HepG2 (cell line): ENCODE results near the gene BAZ1B. TPM values are rescaled to one million over a fixed set of nuclear protein-coding genes. Genes with fewer than 3 reads are reported as not detected.

Source experiments
- HOXA3 ChIP-seq: sonication (generic); formaldehyde crosslinking; IDR thresholded peaks from 2 replicates; pipeline ENCODE4 v1.5.0; 2020; ENCODE audit warnings: missing genetic modification reagents
- KLF15 ChIP-seq: sonication (generic); formaldehyde crosslinking; IDR thresholded peaks from 2 replicates; pipeline ENCODE4 v1.8.1; 2023; ENCODE audit warnings: borderline replicate concordance, mild to moderate bottlenecking, inconsistent platforms, missing genetic modification reagents, mixed read lengths
- ZMYM4 ChIP-seq: sonication (generic); formaldehyde crosslinking; IDR thresholded peaks from 2 replicates; pipeline ENCODE4 v1.8.1; 2023; ENCODE audit warnings: mild to moderate bottlenecking, missing genetic modification reagents
- ZNF136 ChIP-seq: sonication (generic); formaldehyde crosslinking; IDR thresholded peaks from 2 replicates; pipeline ENCODE4 v1.8.1; 2022; ENCODE audit warnings: low read depth, mild to moderate bottlenecking, moderate library complexity, missing genetic modification reagents
- ZNF777 ChIP-seq: sonication (generic); formaldehyde crosslinking; IDR thresholded peaks from 2 replicates; pipeline ENCODE4 v1.4.0; 2020; ENCODE audit warnings: missing genetic modification reagents
- polyA plus RNA-seq, 8 experiments: library from polyadenylated mRNA; depleted of rRNA in 3 of 8; stranded (reverse) in 7 of 8; unstranded in 1 of 8; fragments of >200 nt; fragmentation: Illumina TruSeq in 4 of 8; extraction: Trizol in 4 of 8; gene quantifications; 2 replicates each; pipeline versions ENCODE4 v1.2.1 to v1.2.3, GENCODE V29; 2011 to 2016; ENCODE audit warnings: low read depth in 4 of 8, missing spikeins in 1 of 8, mixed read lengths in 1 of 8; ENCODE audit not compliant: insufficient read depth in 1 of 8
- total RNA-seq, 5 experiments: library from RNA; depleted of rRNA; stranded (reverse); fragments of >200 nt; fragmentation: Illumina TruSeq; extraction: Trizol; gene quantifications; 2 replicates each; pipeline ENCODE4 v1.2.3, GENCODE V29; 2016; ENCODE audit warnings: low read depth in 1 of 5
- TF ChIP-seq, protein P1 (sequence below): sonication (generic); formaldehyde crosslinking; IDR thresholded peaks from 2 replicates; pipeline ENCODE4 v1.4.0; 2020; ENCODE audit warnings: missing genetic modification reagents
- TF ChIP-seq, protein P2 (sequence below): sonication (generic); formaldehyde crosslinking; IDR thresholded peaks from 2 replicates; pipeline ENCODE4 v1.5.0; 2020; ENCODE audit warnings: missing genetic modification reagents
- TF ChIP-seq, protein P3 (sequence below): sonication (generic); formaldehyde crosslinking; IDR thresholded peaks from 2 replicates; pipeline ENCODE4 v1.9.0; 2021; ENCODE audit warnings: missing genetic modification reagents, borderline replicate concordance
- TF ChIP-seq, protein P4 (sequence below): sonication (generic); formaldehyde crosslinking; IDR thresholded peaks from 2 replicates; pipeline ENCODE4 v1.5.1; 2020; ENCODE audit warnings: mild to moderate bottlenecking, missing genetic modification reagents, borderline replicate concordance
- TF ChIP-seq, protein P5 (sequence below): sonication (generic); formaldehyde crosslinking; IDR thresholded peaks from 2 replicates; pipeline ENCODE4 v1.4.0; 2020; ENCODE audit warnings: missing genetic modification reagents, mild to moderate bottlenecking, borderline replicate concordance
- TF ChIP-seq, protein P6 (sequence below): sonication (generic); formaldehyde crosslinking; IDR thresholded peaks from 2 replicates; pipeline ENCODE4 v1.8.0; 2022; ENCODE audit warnings: mild to moderate bottlenecking, missing genetic modification reagents
- TF ChIP-seq, protein P7 (sequence below): sonication (generic); formaldehyde crosslinking; conservative IDR thresholded peaks from 2 replicates; pipeline ENCODE4 v1.8.0; 2022; ENCODE audit warnings: low read depth, missing genetic modification reagents
- TF ChIP-seq, protein P8 (sequence below), 2 experiments: fragments of 450-650 bp in 1 of 2; sonication (generic) in 1 of 2; formaldehyde crosslinking; IDR thresholded peaks; 2 replicates each; pipeline versions ENCODE4 v1.5.0 to v1.8.0; 2020 to 2022; ENCODE audit warnings: mild to moderate bottlenecking in 1 of 2, missing genetic modification reagents in 1 of 2

Gene BAZ1B
- total and polyA plus RNA-seq, 2 of the 13 experiments (the other 11 are each of a cell fraction or from before 2014, with no cell fraction given), result 18.6 to 69.4 TPM

DNA sequence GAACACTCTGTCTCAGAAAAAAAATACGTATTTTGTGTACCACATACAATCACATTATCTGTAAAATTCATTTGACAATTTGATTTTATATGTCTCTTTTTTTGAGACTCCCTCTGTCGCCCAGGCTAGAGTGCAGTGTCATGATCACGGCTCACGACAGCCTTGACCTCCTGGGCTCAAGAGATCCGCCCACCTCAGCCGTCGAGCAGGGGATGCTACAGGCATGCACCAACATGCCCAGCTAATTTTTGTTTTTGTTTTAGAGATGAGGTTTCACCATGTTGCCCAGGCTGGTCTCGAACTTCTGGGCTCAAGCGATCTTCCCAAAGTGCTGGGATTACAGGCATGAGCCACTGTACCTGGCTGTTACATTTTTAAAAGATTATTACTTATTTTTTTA, 11.6 kb upstream of the BAZ1B start (continued):
- TF ChIP-seq, protein P1, sequence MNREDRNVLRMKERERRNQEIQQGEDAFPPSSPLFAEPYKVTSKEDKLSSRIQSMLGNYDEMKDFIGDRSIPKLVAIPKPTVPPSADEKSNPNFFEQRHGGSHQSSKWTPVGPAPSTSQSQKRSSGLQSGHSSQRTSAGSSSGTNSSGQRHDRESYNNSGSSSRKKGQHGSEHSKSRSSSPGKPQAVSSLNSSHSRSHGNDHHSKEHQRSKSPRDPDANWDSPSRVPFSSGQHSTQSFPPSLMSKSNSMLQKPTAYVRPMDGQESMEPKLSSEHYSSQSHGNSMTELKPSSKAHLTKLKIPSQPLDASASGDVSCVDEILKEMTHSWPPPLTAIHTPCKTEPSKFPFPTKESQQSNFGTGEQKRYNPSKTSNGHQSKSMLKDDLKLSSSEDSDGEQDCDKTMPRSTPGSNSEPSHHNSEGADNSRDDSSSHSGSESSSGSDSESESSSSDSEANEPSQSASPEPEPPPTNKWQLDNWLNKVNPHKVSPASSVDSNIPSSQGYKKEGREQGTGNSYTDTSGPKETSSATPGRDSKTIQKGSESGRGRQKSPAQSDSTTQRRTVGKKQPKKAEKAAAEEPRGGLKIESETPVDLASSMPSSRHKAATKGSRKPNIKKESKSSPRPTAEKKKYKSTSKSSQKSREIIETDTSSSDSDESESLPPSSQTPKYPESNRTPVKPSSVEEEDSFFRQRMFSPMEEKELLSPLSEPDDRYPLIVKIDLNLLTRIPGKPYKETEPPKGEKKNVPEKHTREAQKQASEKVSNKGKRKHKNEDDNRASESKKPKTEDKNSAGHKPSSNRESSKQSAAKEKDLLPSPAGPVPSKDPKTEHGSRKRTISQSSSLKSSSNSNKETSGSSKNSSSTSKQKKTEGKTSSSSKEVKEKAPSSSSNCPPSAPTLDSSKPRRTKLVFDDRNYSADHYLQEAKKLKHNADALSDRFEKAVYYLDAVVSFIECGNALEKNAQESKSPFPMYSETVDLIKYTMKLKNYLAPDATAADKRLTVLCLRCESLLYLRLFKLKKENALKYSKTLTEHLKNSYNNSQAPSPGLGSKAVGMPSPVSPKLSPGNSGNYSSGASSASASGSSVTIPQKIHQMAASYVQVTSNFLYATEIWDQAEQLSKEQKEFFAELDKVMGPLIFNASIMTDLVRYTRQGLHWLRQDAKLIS (CRISPR knock-in tag), result no peak
- TF ChIP-seq ZMYM4 (CRISPR knock-in tag) (0 out of 2 replicates have a peak, but pooled peaks have one; percentile 31), HOXA3 (CRISPR knock-in tag) (peak; percentile 32; the same call in 1 of the 2 replicates), ZNF777 (peak; percentile 62; the same call in 1 of the 2 replicates), KLF15 (CRISPR knock-in tag) (no peak), ZNF136 (CRISPR knock-in tag) (no peak)
- TF ChIP-seq, protein P2, sequence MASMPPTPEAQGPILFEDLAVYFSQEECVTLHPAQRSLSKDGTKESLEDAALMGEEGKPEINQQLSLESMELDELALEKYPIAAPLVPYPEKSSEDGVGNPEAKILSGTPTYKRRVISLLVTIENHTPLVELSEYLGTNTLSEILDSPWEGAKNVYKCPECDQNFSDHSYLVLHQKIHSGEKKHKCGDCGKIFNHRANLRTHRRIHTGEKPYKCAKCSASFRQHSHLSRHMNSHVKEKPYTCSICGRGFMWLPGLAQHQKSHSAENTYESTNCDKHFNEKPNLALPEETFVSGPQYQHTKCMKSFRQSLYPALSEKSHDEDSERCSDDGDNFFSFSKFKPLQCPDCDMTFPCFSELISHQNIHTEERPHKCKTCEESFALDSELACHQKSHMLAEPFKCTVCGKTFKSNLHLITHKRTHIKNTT (CRISPR knock-in tag), result no peak
- TF ChIP-seq, protein P3, sequence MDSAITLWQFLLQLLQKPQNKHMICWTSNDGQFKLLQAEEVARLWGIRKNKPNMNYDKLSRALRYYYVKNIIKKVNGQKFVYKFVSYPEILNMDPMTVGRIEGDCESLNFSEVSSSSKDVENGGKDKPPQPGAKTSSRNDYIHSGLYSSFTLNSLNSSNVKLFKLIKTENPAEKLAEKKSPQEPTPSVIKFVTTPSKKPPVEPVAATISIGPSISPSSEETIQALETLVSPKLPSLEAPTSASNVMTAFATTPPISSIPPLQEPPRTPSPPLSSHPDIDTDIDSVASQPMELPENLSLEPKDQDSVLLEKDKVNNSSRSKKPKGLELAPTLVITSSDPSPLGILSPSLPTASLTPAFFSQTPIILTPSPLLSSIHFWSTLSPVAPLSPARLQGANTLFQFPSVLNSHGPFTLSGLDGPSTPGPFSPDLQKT (CRISPR knock-in tag), result no peak
- TF ChIP-seq, protein P4, sequence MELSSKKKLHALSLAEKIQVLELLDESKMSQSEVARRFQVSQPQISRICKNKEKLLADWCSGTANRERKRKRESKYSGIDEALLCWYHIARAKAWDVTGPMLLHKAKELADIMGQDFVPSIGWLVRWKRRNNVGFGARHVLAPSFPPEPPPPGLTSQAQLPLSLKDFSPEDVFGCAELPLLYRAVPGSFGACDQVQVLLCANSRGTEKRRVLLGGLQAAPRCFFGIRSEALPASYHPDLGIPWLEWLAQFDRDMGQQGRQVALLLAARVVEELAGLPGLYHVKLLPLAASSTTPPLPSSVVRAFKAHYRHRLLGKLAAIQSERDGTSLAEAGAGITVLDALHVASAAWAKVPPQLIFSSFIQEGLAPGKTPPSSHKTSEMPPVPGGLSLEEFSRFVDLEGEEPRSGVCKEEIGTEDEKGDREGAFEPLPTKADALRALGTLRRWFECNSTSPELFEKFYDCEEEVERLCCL (CRISPR knock-in tag), result no peak
- TF ChIP-seq, protein P5, sequence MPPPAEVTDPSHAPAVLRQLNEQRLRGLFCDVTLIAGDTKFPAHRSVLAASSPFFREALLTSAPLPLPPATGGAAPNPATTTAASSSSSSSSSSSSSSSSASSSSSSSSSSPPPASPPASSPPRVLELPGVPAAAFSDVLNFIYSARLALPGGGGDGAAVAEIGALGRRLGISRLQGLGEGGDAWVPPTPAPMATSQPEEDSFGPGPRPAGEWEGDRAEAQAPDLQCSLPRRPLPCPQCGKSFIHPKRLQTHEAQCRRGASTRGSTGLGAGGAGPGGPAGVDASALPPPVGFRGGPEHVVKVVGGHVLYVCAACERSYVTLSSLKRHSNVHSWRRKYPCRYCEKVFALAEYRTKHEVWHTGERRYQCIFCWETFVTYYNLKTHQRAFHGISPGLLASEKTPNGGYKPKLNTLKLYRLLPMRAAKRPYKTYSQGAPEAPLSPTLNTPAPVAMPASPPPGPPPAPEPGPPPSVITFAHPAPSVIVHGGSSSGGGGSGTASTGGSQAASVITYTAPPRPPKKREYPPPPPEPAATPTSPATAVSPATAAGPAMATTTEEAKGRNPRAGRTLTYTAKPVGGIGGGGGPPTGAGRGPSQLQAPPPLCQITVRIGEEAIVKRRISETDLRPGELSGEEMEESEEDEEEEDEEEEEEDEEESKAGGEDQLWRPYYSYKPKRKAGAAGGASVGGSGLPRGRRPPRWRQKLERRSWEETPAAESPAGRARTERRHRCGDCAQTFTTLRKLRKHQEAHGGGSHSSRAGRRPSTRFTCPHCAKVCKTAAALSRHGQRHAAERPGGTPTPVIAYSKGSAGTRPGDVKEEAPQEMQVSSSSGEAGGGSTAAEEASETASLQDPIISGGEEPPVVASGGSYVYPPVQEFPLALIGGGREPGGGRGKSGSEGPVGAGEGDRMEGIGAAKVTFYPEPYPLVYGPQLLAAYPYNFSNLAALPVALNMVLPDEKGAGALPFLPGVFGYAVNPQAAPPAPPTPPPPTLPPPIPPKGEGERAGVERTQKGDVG (CRISPR knock-in tag), result 0 out of 2 replicates have a peak, but pooled peaks have one; percentile 36
- TF ChIP-seq, protein P6, sequence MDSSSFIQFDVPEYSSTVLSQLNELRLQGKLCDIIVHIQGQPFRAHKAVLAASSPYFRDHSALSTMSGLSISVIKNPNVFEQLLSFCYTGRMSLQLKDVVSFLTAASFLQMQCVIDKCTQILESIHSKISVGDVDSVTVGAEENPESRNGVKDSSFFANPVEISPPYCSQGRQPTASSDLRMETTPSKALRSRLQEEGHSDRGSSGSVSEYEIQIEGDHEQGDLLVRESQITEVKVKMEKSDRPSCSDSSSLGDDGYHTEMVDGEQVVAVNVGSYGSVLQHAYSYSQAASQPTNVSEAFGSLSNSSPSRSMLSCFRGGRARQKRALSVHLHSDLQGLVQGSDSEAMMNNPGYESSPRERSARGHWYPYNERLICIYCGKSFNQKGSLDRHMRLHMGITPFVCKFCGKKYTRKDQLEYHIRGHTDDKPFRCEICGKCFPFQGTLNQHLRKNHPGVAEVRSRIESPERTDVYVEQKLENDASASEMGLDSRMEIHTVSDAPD, result no peak
- TF ChIP-seq, protein P7, sequence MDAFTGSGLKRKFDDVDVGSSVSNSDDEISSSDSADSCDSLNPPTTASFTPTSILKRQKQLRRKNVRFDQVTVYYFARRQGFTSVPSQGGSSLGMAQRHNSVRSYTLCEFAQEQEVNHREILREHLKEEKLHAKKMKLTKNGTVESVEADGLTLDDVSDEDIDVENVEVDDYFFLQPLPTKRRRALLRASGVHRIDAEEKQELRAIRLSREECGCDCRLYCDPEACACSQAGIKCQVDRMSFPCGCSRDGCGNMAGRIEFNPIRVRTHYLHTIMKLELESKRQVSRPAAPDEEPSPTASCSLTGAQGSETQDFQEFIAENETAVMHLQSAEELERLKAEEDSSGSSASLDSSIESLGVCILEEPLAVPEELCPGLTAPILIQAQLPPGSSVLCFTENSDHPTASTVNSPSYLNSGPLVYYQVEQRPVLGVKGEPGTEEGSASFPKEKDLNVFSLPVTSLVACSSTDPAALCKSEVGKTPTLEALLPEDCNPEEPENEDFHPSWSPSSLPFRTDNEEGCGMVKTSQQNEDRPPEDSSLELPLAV (CRISPR knock-in tag), result no peak
- TF ChIP-seq, protein P8, sequence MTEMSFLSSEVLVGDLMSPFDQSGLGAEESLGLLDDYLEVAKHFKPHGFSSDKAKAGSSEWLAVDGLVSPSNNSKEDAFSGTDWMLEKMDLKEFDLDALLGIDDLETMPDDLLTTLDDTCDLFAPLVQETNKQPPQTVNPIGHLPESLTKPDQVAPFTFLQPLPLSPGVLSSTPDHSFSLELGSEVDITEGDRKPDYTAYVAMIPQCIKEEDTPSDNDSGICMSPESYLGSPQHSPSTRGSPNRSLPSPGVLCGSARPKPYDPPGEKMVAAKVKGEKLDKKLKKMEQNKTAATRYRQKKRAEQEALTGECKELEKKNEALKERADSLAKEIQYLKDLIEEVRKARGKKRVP (CRISPR knock-in tag; IDR thresholded peaks at IDR 0.05), result no peak
